ENCODE measurements around the gene ACR.

- TF ChIP-seq POLR2A (IDR thresholded peaks at IDR 0.05) (no peak), CTCF (IDR thresholded peaks at IDR 0.05) (peak in 1 of 4 experiments; percentile 6), POLR2AphosphoS5 (IDR thresholded peaks at IDR 0.05) (no peak)
These were observed 38.1 kb upstream of the ACR start for GRCh38 chr22:50699756-50700386.
